ENCODE measurements around the gene ADD2. TPM values are rescaled to one million over a fixed set of nuclear protein-coding genes. Genes with fewer than 3 reads are reported as not detected.

Gene ADD2
- total and polyA plus RNA-seq, 2 donors (not counting 1 experiment from before 2014, with no cell fraction given) = 15.9 to 21.7 TPM

DNA sequence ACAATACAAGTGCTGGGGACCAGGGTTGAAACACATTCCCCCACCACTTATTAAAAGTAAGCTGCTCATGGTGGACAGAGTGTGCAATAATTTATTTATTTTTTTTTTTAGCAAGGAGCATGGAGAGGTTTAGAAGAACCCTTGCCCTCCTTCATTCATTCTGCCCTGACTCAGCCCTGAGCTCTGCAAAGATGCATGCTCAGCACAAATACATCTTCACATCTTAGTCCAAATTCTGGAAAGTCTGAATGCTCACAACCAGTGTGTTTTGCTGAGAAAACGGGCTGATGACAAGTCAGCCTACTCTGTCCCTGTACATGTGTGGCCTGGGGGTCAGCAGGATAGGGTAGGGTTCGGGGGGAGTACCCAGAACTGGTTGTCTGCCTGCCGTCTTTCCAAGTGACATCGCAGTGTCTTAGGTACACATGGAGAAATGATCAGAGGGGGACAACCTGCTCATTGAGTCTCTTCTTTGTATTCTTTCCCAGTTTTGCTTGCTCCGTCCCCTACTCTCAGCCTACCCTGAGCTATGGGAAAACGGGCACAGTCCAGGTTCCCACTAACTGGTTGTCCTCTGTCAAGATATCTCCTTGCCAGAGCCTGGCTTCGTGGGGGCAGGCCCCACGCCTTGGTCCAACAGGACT, 76.4 kb downstream of the ADD2 start:
- no peak overlapping the region for H3K27ac Mint-ChIP-seq
- Histone ChIP-seq H4K20me1 (ENCODE audit: control insufficient read depth, insufficient read depth, low read length, poor library complexity, severe bottlenecking) (no peaks in the 10 kb centered on the region), H3K9me3 (ENCODE audit: control extremely low read depth in 1 of 3, control insufficient read depth in 2 of 3, insufficient read depth in 1 of 3, low read length in 2 of 3) (no peaks in the 10 kb centered on the region), H3K4me1 (ENCODE audit: control insufficient read depth in 2 of 2, insufficient read depth in 2 of 2, low read length in 2 of 2) (no peaks in the 10 kb centered on the region), H2AFZ (ENCODE audit: insufficient read depth, low read depth, low read length, poor library complexity, severe bottlenecking) (no peak overlapping the region), H3K4me3 (ENCODE audit: control extremely low read depth in 1 of 5, extremely low read depth in 1 of 5, insufficient read depth in 1 of 5, low read depth in 2 of 5, low read length in 4 of 5) (no peak overlapping the region), H3K79me2 (ENCODE audit: control insufficient read depth, insufficient read depth, low read length) (no peaks in the 10 kb centered on the region), H3K36me3 (replicated peaks in 1 of 2; ENCODE audit: control extremely low read depth in 1 of 2, control insufficient read depth in 1 of 2, extremely low read depth in 1 of 2, insufficient read depth in 2 of 2, low read length in 1 of 2) (peaks cover 0 to 64% of the 10 kb centered on the region in 2 experiments), H3K4me2 (replicated peaks; ENCODE audit: low read depth, low read length, poor library complexity, severe bottlenecking) (no peak overlapping the region), H3K27me3 (replicated peaks in 1 of 4; ENCODE audit: control extremely low read depth in 1 of 4, control insufficient read depth in 3 of 4, insufficient read depth in 4 of 4, low read length in 3 of 4) (no peaks in the 10 kb centered on the region), H3K9ac (ENCODE audit: low read length) (no peak overlapping the region), H3K27ac (ENCODE audit: low read length in 2 of 2) (no peak overlapping the region)
- H3K4me1 Mint-ChIP-seq = no peaks in the 10 kb centered on the region
- no peak for DNase-seq
- intact Hi-C loops (cut with micrococcal nuclease) = no loop called here
- no peak for ATAC-seq (ENCODE audit: low read depth)
- H3K4me3 Mint-ChIP-seq = no peak overlapping the region
- H3K27me3 Mint-ChIP-seq = no peaks in the 10 kb centered on the region
- CTCF ChIA-PET = no interaction called here
- POLR2A ChIA-PET = no interaction called here
- no peaks in the 10 kb centered on the region for H3K9me3 Mint-ChIP-seq (ENCODE audit: insufficient read depth)
- TF ChIP-seq, protein P1, sequence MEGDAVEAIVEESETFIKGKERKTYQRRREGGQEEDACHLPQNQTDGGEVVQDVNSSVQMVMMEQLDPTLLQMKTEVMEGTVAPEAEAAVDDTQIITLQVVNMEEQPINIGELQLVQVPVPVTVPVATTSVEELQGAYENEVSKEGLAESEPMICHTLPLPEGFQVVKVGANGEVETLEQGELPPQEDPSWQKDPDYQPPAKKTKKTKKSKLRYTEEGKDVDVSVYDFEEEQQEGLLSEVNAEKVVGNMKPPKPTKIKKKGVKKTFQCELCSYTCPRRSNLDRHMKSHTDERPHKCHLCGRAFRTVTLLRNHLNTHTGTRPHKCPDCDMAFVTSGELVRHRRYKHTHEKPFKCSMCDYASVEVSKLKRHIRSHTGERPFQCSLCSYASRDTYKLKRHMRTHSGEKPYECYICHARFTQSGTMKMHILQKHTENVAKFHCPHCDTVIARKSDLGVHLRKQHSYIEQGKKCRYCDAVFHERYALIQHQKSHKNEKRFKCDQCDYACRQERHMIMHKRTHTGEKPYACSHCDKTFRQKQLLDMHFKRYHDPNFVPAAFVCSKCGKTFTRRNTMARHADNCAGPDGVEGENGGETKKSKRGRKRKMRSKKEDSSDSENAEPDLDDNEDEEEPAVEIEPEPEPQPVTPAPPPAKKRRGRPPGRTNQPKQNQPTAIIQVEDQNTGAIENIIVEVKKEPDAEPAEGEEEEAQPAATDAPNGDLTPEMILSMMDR (IDR thresholded peaks at IDR 0.05) = no peak
- no peak for TF ChIP-seq EZH2 (IDR thresholded peaks at IDR 0.05; ENCODE audit: borderline replicate concordance, insufficient read depth, low read depth, low read length, poor library complexity, severe bottlenecking)
- 82% methylated on average over 8 of the region's 8 CpGs for WGBS (ENCODE audit: insufficient coverage)

DNA sequence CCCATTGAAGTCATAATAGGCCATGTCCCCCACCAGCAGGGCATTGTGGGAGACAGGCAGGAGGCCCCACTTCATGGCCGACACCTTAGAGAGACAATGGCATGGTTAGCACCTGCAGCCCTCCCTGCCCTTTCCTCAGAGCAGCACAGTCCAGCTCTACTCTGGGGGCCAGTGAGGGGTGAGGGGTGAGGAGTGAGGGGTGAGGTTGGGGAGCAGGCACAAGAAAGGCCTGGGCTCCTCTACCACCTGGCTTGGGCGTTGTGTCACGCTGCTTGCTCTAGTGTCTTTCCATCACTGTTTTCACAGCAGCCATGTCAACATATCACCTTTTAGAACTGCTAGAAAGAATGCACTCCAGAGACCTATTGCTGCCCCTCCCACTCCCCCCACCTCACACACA, 77.2 kb downstream of the ADD2 start:
- no peak overlapping the region for H3K9ac ChIP-seq (ENCODE audit: low read length)
- no peak overlapping the region for H3K27ac ChIP-seq (ENCODE audit: low read length in 2 of 2)
- no peaks in the 10 kb centered on the region for H3K9me3 ChIP-seq (ENCODE audit: control extremely low read depth in 1 of 3, control insufficient read depth in 2 of 3, insufficient read depth in 1 of 3, low read length in 2 of 3)
- H3K27me3 ChIP-seq (replicated peaks in 1 of 4; ENCODE audit: control extremely low read depth in 1 of 4, control insufficient read depth in 3 of 4, insufficient read depth in 4 of 4, low read length in 3 of 4) = no peaks in the 10 kb centered on the region
- H2AFZ ChIP-seq (ENCODE audit: insufficient read depth, low read depth, low read length, poor library complexity, severe bottlenecking) = no peak overlapping the region
- no peak overlapping the region for H3K4me2 ChIP-seq (replicated peaks; ENCODE audit: low read depth, low read length, poor library complexity, severe bottlenecking)
- ATAC-seq (ENCODE audit: low read depth) (no peak), DNase-seq (no peak)
- H3K4me1 ChIP-seq (ENCODE audit: control insufficient read depth in 2 of 2, insufficient read depth in 2 of 2, low read length in 2 of 2) = no peaks in the 10 kb centered on the region
- Mint-ChIP-seq H3K4me3 (no peak overlapping the region), H3K4me1 (no peaks in the 10 kb centered on the region), H3K27ac (no peak overlapping the region), H3K27me3 (no peaks in the 10 kb centered on the region), H3K9me3 (ENCODE audit: insufficient read depth) (no peaks in the 10 kb centered on the region)
- intact Hi-C loops (cut with micrococcal nuclease) = no loop called here
- H3K79me2 ChIP-seq (ENCODE audit: control insufficient read depth, insufficient read depth, low read length) = no peaks in the 10 kb centered on the region
- H3K4me3 ChIP-seq (ENCODE audit: control extremely low read depth in 1 of 5, extremely low read depth in 1 of 5, insufficient read depth in 1 of 5, low read depth in 2 of 5, low read length in 4 of 5) = no peak overlapping the region
- H3K36me3 ChIP-seq (replicated peaks in 1 of 2; ENCODE audit: control extremely low read depth in 1 of 2, control insufficient read depth in 1 of 2, extremely low read depth in 1 of 2, insufficient read depth in 2 of 2, low read length in 1 of 2) = peaks cover 0 to 59% of the 10 kb centered on the region in 2 experiments
- CTCF ChIA-PET = no interaction called here
- WGBS (ENCODE audit: insufficient coverage) = 85% methylated on average over 3 of the region's 3 CpGs
- H4K20me1 ChIP-seq (ENCODE audit: control insufficient read depth, insufficient read depth, low read length, poor library complexity, severe bottlenecking) = no peaks in the 10 kb centered on the region
- POLR2A ChIA-PET = no interaction called here
- no peak for TF ChIP-seq EZH2 (IDR thresholded peaks at IDR 0.05; ENCODE audit: borderline replicate concordance, insufficient read depth, low read depth, low read length, poor library complexity, severe bottlenecking)
- TF ChIP-seq, protein P1 (IDR thresholded peaks at IDR 0.05) = no peak

Measured in B cell (primary cell).